GM19099 (cell line): ENCODE results near the gene RNF217.

Experiments
- POLR2A ChIP-seq: IDR thresholded peaks from 3 replicates; pipeline ENCODE4 v1.6.1; 2011; ENCODE audit warnings: low read depth; ENCODE audit not compliant: insufficient read length; ENCODE audit errors: extremely low read depth

The RNF217 gene

DNA sequence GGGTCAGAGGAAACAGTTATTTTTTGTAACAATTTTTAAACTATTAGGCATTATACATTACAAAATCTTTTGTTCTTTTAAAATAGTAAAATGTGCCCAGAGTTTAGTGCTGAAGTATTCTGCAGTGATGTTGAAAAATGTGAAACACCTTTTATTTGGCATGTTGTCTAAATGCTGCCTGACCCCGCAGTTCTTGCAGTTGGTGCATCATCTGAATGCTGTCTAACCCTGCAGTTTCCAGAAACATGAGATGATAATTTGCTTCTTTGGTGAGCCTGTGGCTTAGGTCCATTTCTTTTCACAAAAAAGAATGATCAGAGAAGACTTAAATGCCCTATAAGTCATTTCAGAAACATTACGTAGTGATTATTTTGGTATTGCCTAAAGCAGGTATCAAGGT, 82.4 kb downstream of the RNF217 start:
- TF ChIP-seq POLR2A: no peak

DNA sequence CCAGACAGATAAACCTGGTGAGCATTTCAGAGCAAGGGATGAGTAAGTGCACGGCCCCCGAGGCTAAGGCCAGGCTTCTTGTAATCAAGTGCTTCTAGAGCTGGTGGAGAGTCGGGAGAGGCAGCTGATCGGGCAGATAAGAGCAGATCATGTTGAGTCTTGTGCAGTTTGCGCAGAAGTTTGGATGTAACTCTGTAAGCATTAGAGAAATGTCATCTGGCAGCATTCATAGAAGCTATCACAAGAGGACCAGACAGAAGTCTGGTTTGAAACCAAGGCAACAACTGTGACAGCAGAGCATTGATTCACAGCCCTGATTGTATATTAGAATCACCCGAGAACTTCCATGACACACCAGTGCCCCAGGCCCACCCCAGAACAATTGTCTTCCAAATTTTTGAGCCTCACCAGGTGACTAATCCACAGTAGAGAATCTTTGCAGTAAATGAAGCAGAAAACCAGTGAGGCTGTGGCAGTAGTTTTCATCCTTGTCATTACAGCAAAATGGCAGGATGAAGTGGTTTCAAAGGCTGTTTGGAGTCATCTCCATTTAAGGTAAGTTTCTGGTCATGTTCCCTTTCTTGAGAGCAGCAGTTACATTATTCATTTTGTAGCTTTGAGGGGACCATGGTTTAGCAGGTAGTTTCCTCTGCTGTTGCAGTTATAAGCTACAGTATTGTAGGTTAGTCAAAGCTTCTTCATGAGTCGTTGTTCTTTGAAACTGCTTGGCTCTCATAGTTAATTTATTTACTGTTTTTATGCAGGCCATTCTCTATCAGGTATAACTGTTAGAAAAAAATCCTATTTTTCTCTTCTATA, 84.1 kb downstream of the RNF217 start:
- no peak for TF ChIP-seq POLR2A

DNA sequence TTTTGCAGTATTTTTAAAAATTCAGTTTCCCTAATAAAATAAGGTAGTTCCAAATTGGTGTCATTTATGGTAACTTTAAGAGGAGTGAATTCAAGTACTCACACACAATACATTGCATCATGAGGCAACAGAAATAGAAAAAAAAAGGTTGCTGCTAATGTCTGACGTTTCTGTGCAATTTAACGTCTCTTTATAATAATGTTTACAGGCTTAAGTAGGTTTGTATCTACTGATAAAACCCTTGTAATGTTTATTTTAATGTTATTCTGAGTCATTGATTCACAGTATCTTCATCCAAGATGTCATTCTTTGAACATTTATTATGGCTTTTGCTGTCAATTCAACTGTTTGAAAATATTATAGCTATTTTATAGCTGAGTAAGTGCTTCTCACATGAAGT, 86.0 kb downstream of the RNF217 start:
- TF ChIP-seq POLR2A: no peak

DNA sequence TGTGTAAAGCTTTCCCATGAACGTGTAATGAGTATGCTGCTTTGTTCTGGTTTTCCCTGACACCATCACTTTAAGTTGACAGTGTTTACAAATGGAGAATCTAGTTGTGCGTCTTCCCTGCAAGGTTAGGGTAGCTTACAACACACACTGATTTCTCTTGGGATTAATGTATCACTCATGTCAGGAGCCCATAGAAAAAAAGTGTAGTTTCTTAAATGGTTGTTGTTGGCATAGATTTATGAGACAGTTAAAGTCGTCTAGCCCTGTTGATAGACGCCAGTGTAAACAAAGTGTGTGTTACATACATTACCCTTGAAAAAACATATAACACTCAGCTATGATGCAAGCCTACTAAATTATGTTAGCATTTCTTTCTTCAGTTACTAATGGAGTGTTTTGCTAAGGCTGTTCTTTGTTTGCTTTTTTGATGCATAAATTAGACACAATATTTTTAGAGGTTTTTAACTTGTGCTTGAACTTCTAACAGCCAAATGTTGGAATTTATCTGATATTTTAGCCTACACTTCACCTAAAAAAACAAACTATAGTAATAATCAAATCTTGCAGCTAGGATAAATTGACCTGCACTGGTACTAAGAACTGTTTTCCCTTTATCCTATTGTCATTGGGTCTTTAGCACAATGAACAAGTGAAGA, 88.6 kb downstream of the RNF217 start:
- no peak for TF ChIP-seq POLR2A

DNA sequence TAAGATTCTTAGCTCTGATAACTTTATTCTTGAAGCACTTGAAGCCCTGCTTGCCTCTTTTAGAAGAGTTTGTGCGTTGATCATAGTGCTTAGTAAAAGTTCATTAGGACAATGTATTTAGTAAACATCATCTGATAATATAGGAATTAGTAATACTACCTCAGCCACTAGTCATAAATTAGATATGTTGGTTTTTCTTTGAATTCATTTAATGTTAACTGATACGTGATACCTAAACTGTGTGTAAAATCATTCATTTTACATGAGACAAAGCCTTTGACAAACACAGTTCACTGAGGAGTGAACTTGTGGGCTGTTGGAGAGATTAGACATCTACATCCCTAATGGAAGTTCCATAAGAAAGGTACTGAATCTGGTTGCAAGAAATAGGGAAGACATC, 91.6 kb downstream of the RNF217 start:
- TF ChIP-seq POLR2A: no peak

DNA sequence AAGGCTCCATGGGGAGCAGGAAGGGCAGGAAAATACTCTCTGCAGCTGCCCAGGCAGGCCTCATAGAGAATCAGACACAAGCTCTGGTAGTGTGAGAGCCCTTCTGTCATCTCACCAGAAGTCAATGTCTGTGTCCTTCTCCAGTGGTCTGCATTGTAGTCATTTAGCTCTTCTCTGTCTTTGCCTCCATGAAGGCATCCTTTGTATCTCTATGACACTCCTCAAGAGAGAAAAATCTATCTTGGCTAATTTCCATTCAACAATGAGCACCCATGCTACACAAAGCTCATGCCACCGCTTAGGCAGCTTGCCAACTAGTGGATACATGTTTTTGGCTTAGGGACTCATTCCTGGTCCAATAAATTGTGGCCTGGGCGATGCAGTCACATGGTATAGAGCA, 92.1 kb downstream of the RNF217 start:
- no peak for TF ChIP-seq POLR2A

DNA sequence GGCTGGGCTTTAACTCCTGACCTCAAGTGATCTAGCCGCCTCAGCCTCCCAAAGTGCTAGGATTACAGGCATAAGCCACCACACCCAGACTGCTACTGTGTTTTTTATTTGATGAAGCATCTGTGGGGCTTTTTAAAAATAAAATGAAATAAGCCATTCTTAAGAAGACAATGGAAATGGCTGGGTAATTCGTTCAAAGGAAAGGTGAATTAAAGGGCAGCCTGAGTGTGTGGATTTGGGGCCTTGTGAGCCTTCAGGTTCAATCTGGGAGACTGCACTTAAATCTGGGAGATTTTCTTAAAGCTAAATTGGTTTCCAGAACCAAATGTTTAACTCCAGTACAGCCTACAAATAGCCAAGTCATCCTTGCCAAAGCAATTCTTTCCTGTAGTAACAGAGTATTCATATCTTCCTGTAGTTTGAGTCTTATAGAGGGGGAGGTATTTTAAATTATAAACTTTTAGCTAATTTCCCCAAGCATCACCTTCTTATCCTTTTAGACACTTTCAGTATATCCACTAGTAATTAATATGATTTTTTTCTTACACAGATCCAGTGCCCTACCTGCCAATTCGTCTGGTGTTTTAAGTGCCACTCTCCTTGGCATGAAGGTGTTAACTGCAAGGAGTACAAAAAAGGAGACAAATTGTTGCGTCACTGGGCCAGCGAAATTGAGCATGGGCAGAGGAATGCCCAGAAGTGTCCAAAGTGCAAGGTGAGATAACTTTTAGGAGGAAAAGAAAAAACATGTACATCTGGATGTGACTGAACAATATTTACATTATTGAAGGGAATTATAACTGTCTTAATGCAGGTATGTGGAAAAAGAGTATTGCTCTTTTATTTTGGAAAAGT, 95.4 kb downstream of the RNF217 start:
- TF ChIP-seq POLR2A: no peak

DNA sequence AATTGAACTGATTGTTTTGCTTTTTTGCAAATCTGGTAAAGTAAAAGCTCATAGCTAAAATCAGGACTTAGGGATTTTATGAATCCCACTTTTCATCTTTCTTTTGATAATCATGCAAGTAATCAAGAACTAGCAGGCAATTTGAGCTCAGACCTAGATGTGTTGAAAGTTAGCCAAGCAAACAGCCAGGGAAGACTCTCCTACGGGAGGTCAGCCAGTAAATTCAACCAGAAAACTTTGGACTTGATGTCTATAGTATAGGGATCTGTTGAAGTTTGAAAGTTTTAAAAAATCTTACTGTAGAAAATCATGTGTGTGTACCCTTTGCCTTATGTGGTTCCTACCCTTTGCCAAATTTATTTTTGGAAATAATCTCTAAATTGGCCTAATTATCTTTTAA, 96.3 kb downstream of the RNF217 start:
- TF ChIP-seq POLR2A: no peak

DNA sequence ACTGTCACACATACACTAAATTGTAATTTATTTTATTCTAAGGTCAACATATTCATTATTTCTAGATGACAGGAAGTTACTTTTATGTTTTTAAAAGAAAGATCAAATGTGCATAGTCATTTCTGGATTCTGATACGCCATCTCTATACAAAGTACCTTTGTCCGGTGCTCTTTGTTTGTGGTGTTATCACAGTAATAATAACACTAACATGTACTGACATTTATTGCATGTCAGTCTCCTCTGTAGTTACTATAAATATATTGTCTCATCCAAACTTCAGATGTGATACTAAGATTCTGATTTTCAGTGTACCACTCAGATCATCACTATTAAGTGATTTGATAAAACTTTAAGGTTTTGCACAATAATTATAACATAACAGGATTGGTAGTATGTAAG, 101.1 kb downstream of the RNF217 start:
- TF ChIP-seq POLR2A: no peak

DNA sequence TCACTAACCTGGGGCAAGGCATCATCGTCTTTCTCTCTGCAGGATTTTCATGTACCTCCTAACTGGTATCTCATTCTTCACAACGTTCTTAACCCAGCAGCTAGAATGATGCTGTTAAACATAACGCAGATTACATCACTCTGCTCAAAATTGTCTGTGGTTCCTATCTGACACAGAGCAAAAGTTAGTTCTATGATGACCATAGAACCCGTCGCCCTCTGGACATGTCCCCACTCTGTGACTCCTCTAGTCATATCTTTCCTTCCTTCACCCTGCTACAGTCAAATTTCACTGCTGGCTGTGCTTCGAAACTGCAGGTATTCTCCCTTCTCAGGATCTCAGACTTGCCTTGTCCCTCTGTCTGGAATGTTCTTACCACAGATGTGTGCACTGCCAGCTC, 103.9 kb downstream of the RNF217 start:
- no peak for TF ChIP-seq POLR2A

DNA sequence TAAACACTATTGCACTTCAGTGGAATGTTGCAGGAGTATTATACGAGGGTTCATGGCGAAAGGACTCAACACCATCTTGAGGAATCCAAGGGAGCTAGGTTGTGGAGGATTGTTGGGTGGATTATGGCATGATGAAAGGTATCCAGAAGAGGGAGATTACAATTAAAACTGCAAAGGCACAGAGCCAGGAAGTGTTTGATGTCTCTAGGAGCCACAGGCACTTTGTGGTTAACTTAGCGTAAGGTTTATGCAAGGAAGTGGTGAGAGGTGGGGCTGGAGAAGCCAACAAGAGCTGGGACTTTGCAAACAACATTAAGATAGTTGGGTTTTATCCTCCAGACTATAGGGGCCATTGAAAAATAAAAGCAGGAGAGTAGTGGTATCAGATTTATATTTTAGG, 104.7 kb downstream of the RNF217 start:
- no peak for TF ChIP-seq POLR2A

DNA sequence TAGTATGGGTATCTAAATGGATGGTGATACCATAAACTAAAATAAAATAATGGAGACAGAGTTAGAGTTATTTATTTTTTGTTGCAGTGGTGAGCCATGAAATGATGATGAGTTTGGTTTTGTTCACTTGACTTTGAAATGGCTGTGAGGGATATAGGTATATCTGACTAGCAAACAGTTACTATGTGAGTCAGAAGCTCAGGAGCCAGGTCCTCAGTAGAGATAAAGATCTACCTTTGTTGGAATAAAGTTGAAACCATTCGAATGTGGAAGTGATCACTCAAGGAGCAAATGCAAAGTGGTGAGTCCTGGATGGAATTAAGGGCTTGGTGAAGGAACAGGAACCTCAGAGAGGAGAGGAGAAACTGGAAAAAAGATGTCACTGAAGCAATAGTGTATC, 105.3 kb downstream of the RNF217 start:
- no peak for TF ChIP-seq POLR2A

DNA sequence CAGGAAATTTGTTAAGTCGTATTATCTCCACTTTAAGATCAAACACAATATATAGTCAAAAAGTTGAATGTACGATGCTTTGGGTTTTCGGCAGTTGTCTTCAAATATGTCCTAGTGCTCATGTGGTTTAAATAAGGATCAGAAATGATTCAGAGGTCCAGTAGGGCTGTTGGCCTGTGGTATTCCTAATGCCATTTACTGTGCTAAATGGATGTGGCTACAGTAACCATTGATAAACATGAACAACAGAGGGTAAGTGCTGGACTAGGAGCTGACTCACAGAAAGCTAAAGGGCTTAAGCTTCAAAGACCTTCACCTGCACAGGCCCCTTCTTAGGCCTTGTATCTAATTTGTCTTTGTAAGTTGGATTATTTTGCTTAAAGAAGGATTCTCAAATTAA, 110.8 kb downstream of the RNF217 start:
- no peak for TF ChIP-seq POLR2A

DNA sequence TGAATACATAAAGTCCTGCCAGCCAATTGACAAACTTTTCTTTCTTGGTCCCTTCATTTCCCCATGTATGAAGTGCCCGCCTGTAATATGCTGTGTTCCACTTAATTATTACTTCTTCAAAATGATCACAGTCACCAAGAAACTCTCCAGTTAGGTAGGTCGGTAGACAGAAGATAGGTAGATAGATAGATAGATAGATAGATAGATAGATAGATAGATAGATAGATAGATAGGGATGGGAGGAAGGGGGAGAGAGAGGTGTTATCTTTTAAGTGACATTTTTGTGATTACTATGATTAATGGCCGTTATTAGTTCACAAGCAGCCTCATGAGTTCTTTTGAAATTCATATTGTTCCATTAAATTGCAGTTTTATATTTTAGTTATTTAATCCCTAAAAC, 111.9 kb downstream of the RNF217 start:
- no peak for TF ChIP-seq POLR2A

DNA sequence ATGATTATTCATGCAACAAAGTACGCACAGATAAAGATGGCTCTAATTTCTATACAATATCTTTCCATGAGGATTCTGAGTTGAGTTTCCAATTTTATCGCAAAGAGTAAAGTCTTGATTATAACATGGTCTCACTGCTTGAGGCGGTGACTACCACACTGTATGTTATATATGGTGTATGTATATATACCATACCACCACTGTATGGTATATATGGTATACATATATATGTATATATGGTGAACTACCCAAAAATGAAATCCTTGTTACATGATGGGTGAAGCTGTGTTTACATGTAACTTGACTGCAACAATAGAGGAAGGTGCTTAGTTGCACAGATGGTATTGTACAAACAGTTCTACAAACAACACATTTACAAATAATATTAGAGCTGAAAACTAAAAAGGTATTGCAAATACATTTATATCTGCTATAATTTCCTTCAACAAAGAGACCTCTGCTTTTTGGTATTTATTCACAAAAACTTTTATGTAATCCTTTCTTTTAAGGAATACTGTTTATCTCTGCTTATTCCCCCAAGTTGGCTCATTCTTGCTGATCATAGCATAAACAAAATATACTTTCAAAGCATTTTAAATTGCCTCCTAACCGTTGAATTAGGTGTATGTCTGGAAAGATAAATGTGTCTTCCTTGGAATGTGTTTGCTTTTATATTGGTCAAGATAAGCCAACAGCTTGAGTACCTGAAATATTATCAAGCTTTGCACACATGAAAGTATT, 113.7 kb downstream of the RNF217 start:
- TF ChIP-seq POLR2A: no peak
